Colonic mucosa (tissue), 4 donors: ENCODE data around the gene SERPINI2. TPM values are rescaled to one million over a fixed set of nuclear protein-coding genes. Genes with fewer than 3 reads are reported as not detected.

Source experiments
- DNase-seq: peaks from one replicate; pipeline ENCODE4 v3.0.0-alpha.2; 2020
- H3K27ac ChIP-seq: fragments of 200-600 bp; one replicate; pipeline ENCODE4 v1.8.0; 2021
- H3K27me3 ChIP-seq: fragments of 200-600 bp; one replicate; pipeline ENCODE4 v1.8.0; 2021
- H3K36me3 ChIP-seq: fragments of 200-600 bp; one replicate; pipeline ENCODE4 v1.8.0; 2021
- H3K4me1 ChIP-seq: fragments of 200-600 bp; one replicate; pipeline ENCODE4 v1.8.0; 2021; ENCODE audit warnings: mild to moderate bottlenecking
- H3K4me3 ChIP-seq: fragments of 200-600 bp; one replicate; pipeline ENCODE4 v1.8.0; 2021
- H3K9ac ChIP-seq, 2 donors: one replicate each; pipeline ENCODE4 v1.7.0; 2013; ENCODE audit warnings: control low read depth in 2 of 2, low read depth in 2 of 2, low read length in 2 of 2
- H3K9me3 ChIP-seq: fragments of 200-600 bp; one replicate; pipeline ENCODE4 v1.8.0; 2021
- intact Hi-C: fragments of 100-400 bp; cut with DNase I; formaldehyde crosslinking; loops from one replicate; pipeline ENCODE4 v1.14.1; 2022
- total RNA-seq, 2 donors: library from RNA; stranded (reverse); fragmentation: NEBNext Ultra II Directional in 1 of 2; extraction: Animal tissue kit (Norgen Biotek cat#: 25700) in 1 of 2; gene quantifications; one replicate each; pipeline ENCODE4 v1.2.1, GENCODE V29; 2021
- TF ChIP-seq, protein P1 (sequence below): fragments of 200-600 bp; IDR thresholded peaks from one replicate; pipeline ENCODE4 v1.8.0; 2022; ENCODE audit warnings: antibody characterized with exemption, mild to moderate bottlenecking
- donor health status: healthy.
- donor health status: DM: no; HTN: no; CAD: no.
- donor health status: DM: no; HTN: no; CAD: no.

SERPINI2 gene
- total RNA-seq, 2 donors from 2014 or later: 0.40 TPM; not detected in 1

DNA sequence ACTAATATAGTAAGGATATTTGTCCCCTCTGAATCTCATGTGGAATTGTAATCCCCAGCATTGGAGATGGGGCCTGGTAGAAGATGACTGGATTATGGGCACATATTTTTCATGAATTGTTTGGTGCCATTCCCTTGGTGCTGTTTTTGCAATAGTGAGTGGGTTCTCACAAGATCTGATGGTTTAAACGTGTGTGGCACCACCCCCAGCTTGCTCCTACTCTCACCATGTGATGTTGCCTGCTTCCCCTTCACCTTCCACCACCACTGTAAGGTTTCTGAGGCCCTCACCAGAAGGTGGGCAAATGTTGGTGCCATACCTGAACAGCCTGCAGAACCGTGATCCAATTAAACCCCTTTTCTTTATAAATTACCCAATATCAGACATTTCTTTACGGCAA is 28.1 kb upstream of the SERPINI2 start:
- H3K4me3 ChIP-seq: no peak overlapping the region
- TF ChIP-seq, protein P1, sequence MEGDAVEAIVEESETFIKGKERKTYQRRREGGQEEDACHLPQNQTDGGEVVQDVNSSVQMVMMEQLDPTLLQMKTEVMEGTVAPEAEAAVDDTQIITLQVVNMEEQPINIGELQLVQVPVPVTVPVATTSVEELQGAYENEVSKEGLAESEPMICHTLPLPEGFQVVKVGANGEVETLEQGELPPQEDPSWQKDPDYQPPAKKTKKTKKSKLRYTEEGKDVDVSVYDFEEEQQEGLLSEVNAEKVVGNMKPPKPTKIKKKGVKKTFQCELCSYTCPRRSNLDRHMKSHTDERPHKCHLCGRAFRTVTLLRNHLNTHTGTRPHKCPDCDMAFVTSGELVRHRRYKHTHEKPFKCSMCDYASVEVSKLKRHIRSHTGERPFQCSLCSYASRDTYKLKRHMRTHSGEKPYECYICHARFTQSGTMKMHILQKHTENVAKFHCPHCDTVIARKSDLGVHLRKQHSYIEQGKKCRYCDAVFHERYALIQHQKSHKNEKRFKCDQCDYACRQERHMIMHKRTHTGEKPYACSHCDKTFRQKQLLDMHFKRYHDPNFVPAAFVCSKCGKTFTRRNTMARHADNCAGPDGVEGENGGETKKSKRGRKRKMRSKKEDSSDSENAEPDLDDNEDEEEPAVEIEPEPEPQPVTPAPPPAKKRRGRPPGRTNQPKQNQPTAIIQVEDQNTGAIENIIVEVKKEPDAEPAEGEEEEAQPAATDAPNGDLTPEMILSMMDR: no peak
- H3K27me3 ChIP-seq: no peaks in the 10 kb centered on the region
- intact Hi-C loops: no loop called here
- H3K36me3 ChIP-seq: no peaks in the 10 kb centered on the region
- H3K9me3 ChIP-seq: no peaks in the 10 kb centered on the region
- H3K27ac ChIP-seq: no peak overlapping the region
- no peak overlapping the region for H3K9ac ChIP-seq
- DNase-seq: no peak
- no peaks in the 10 kb centered on the region for H3K4me1 ChIP-seq

DNA sequence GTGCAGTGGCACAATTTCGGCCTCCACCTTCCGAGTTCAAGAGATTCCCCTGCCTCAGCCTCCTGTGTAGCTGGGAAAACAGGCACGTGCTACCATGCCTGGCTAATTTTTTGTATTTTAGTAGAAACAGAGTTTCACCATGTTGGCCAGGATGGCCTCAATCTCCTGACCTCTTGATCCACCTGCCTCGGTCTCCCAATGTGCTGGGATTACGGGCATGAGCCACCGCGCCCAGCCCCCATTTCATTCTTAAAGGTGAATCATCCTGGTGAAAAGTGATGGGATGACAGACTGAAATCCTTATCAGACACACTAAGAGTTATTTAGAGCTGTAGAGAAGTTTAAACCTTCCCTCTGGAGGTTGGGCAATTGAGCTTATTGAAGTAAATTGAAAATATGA is 24.1 kb upstream of the SERPINI2 start:
- H3K9ac ChIP-seq: no peak overlapping the region
- H3K4me1 ChIP-seq: no peaks in the 10 kb centered on the region
- H3K9me3 ChIP-seq: no peaks in the 10 kb centered on the region
- no peaks in the 10 kb centered on the region for H3K36me3 ChIP-seq
- no peak overlapping the region for H3K4me3 ChIP-seq
- intact Hi-C loops: no loop called here
- TF ChIP-seq, protein P1: no peak
- H3K27ac ChIP-seq: no peak overlapping the region
- H3K27me3 ChIP-seq: no peaks in the 10 kb centered on the region
- DNase-seq: no peak

DNA sequence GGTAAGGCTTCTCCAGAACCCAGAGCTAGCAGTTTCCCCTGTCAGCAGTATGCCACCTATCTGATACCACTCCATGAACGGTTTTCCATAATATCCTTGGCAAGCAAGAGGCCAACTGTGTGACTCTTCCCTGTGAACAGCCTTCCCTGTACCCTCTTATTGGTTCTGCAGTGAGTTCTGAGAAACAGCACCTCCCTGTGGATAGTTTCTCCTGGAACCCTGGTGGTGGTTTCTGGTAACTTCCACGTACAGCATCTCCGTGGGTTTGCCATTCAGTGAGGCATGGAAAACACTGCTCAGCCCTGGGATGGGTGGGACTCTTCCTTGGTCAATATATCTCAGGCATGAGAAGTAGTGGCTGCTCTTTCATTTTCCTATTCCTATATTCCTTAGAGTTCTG is 19.4 kb upstream of the SERPINI2 start:
- no peak overlapping the region for H3K4me3 ChIP-seq
- no peaks in the 10 kb centered on the region for H3K27me3 ChIP-seq
- H3K27ac ChIP-seq: no peak overlapping the region
- no peak for DNase-seq
- H3K9me3 ChIP-seq: no peaks in the 10 kb centered on the region
- no peaks in the 10 kb centered on the region for H3K36me3 ChIP-seq
- no peak overlapping the region for H3K9ac ChIP-seq
- no peaks in the 10 kb centered on the region for H3K4me1 ChIP-seq
- intact Hi-C loops: no loop called here
- TF ChIP-seq, protein P1: no peak

DNA sequence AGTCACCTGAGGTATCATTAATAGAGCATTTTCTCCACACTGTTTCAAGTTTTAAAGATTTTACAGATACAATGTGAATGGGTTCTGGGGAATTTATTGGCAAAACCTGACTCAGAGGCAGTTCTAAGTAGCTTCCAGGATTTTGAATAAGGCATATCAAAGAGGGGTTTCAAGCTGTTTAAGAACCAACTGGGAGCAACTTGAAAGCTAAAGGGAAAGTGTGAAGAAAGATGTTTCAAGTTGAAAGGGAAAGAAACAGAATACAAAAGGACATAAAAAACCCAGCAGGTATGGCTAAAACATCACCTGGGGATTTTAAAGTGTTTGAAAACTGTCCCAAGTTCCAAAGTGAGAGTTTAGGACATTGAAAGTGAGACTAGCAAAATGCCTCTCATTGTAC is 17.8 kb upstream of the SERPINI2 start:
- Histone ChIP-seq H3K36me3 (no peaks in the 10 kb centered on the region), H3K27me3 (no peaks in the 10 kb centered on the region), H3K4me1 (no peaks in the 10 kb centered on the region), H3K9ac (no peak overlapping the region), H3K9me3 (no peaks in the 10 kb centered on the region), H3K4me3 (no peak overlapping the region), H3K27ac (no peak overlapping the region)
- intact Hi-C loops: no loop called here
- TF ChIP-seq, protein P1: no peak
- no peak for DNase-seq

DNA sequence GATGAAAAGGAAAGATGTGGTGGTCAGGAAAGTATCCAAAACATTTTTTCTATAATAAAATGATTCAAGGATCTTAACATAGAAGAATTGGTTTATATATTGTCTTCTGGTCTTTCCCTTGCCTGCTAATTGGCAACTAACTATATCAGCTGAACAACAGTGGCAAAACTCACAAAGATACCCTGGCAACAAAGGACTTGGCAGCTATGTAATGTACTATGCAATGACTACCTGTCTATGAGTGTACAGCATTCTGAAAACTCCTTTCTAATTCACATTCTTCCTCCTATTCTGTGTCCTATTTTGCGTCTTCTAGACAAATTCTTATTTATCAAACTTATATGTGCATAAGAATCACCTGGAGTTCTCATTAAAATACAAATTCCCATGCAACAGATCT is 15.7 kb upstream of the SERPINI2 start:
- TF ChIP-seq, protein P1: no peak
- intact Hi-C loops: no loop called here
- Histone ChIP-seq H3K4me3 (no peak overlapping the region), H3K9ac (no peak overlapping the region), H3K36me3 (no peaks in the 10 kb centered on the region), H3K4me1 (no peaks in the 10 kb centered on the region), H3K9me3 (no peaks in the 10 kb centered on the region), H3K27ac (no peak overlapping the region), H3K27me3 (no peaks in the 10 kb centered on the region)
- DNase-seq: no peak

DNA sequence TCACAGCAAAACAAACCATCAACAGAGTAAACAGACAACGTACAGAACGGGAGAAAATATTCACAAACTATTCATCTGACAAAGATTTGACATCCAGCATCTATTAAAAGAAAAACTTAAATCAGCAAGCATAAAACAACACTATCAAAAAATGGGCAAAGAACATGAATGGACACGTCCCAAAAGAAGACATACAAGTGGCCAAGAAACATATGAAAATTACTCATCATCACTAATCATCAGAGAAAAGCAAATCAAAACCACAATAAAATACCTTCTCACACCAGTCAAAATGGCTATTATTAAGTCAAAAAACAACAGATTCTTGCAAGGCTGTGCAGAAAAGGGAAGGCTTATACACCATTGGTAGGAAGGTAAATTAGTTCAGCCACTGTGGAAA is 13.7 kb upstream of the SERPINI2 start:
- H3K27ac ChIP-seq: no peak overlapping the region
- no peaks in the 10 kb centered on the region for H3K9me3 ChIP-seq
- no peaks in the 10 kb centered on the region for H3K27me3 ChIP-seq
- TF ChIP-seq, protein P1: no peak
- no peaks in the 10 kb centered on the region for H3K36me3 ChIP-seq
- intact Hi-C loops: no loop called here
- DNase-seq: no peak
- H3K9ac ChIP-seq: no peak overlapping the region
- no peaks in the 10 kb centered on the region for H3K4me1 ChIP-seq
- H3K4me3 ChIP-seq: no peak overlapping the region
